HCT116 (cell line): ENCODE measurements around the gene RPP25. TPM values are rescaled to one million over a fixed set of nuclear protein-coding genes. Genes with fewer than 3 reads are reported as not detected.

Experiments used
- ATAC-seq: fragments of 200-7000 bp; cut with Tn5 transposase; 2 replicates; pipeline ENCODE4 v1.9.1; 2020; ENCODE audit warnings: mild to moderate bottlenecking, moderate library complexity
- BruUV-seq: library from RNA; stranded (reverse); fragments of 400-500 nt; replicated peaks from 2 replicates; lab custom pipeline; 2021; lab: Mats Ljungman, UMichigan
- CTCF ChIA-PET: fragments of 300-600 bp; sonication (Branson Sonifier 250); formaldehyde crosslinking; loops from one replicate; lab custom pipeline; 2021; ENCODE audit warnings: antibody characterized with exemption; lab: Charles Lee
- POLR2A ChIA-PET: fragments of 300-600, 350-600 bp; sonication (Branson Sonifier 250); formaldehyde crosslinking; loops from one replicate; lab custom pipeline; 2021; ENCODE audit warnings: antibody characterized with exemption; lab: Charles Lee
- RAD21 ChIA-PET, 2 experiments: fragments of 300-600 bp; sonication (Branson Sonifier 250); formaldehyde crosslinking; loops; one replicate each; lab custom pipeline; 2023; ENCODE audit warnings: low total read pairs in 2 of 2; ENCODE audit not compliant: uncharacterized antibody in 2 of 2, unreplicated experiment in 2 of 2, low non-redundant PET in 1 of 2; lab: Charles Lee
- DNase-seq: peaks from one replicate; pipeline ENCODE4 v3.0.0-alpha.2; 2010; ENCODE audit warnings: low read depth, low spot score
- H2AFZ ChIP-seq: fragments of 200-600 bp; shearing (Covaris generic), sonication (generic); 2 replicates; pipeline ENCODE4 v1.6.1; 2017; ENCODE audit warnings: low read depth, mixed run types, mixed read lengths, antibody characterized with exemption, low read length; ENCODE audit not compliant: poor library complexity, severe bottlenecking
- H3K27ac ChIP-seq: 2 replicates; pipeline ENCODE4 v1.5.1; 2012; ENCODE audit warnings: low read depth, low read length
- H3K27me3 ChIP-seq: fragments of 200-600 bp; sonication (generic); 2 replicates; pipeline ENCODE4 v1.6.1; 2016; ENCODE audit warnings: mixed run types, low read length, mixed read lengths; ENCODE audit not compliant: insufficient read depth
- H3K36me3 ChIP-seq, 2 experiments: fragments of 200-500 bp in 1 of 2; fragments of 200-600 bp in 1 of 2; sonication (Bioruptor generic) in 1 of 2; sonication (generic) in 1 of 2; 2 replicates each; pipeline versions ENCODE4 v1.5.1 to v1.6.1; 2014 to 2016; ENCODE audit warnings: low read length in 2 of 2, inconsistent platforms in 1 of 2, mixed read lengths in 1 of 2, mixed run types in 1 of 2; ENCODE audit not compliant: insufficient read depth in 2 of 2, control insufficient read depth in 1 of 2
- H3K4me1 ChIP-seq, 2 experiments: fragments of 200-600 bp in 1 of 2; sonication (generic) in 1 of 2; 2 replicates each; pipeline versions ENCODE4 v1.5.1 to v1.6.1; 2012 to 2017; ENCODE audit warnings: low read length in 2 of 2, inconsistent platforms in 1 of 2, mild to moderate bottlenecking in 1 of 2, mixed read lengths in 1 of 2, mixed run types in 1 of 2, moderate library complexity in 1 of 2; ENCODE audit not compliant: insufficient read depth in 2 of 2, control insufficient read depth in 1 of 2
- H3K4me2 ChIP-seq: fragments of 200-600 bp; sonication (generic); 2 replicates; pipeline ENCODE4 v1.6.1; 2017; ENCODE audit warnings: mixed run types, low read length, mixed read lengths
- H3K4me3 ChIP-seq, 2 experiments: fragments of 200-600 bp in 1 of 2; sonication (generic) in 1 of 2; replicated peaks in 1 of 2; 2 replicates each; pipeline ENCODE4 v1.5.1; 2011 to 2016; ENCODE audit warnings: low read length in 2 of 2, control low read depth in 1 of 2, low read depth in 1 of 2, mild to moderate bottlenecking in 1 of 2, mixed read lengths in 1 of 2, mixed run types in 1 of 2
- H3K79me2 ChIP-seq: fragments of 200-600 bp; sonication (generic); 2 replicates; pipeline ENCODE4 v1.6.1; 2017; ENCODE audit warnings: mild to moderate bottlenecking, mixed run types, low read length, moderate library complexity, mixed read lengths; ENCODE audit not compliant: insufficient read depth
- H3K9ac ChIP-seq: fragments of 200-600 bp; sonication (generic); 2 replicates; pipeline ENCODE4 v1.6.1; 2016; ENCODE audit warnings: low read length, mixed read lengths
- H3K9me2 ChIP-seq: fragments of 200-600 bp; sonication (generic), shearing (Covaris generic); 2 replicates; pipeline ENCODE4 v1.6.1; 2017; ENCODE audit warnings: mixed run types, mild to moderate bottlenecking, moderate library complexity; ENCODE audit not compliant: insufficient read depth
- H3K9me3 ChIP-seq, 2 experiments: fragments of 200-500 bp in 1 of 2; fragments of 200-600 bp in 1 of 2; sonication (Bioruptor generic) in 1 of 2; sonication (generic) in 1 of 2; 2 replicates each; pipeline ENCODE4 v1.6.1; 2014 to 2017; ENCODE audit warnings: low read length in 2 of 2, mixed read lengths in 2 of 2, inconsistent platforms in 1 of 2, low read depth in 1 of 2, mild to moderate bottlenecking in 1 of 2, mixed run types in 1 of 2, moderate library complexity in 1 of 2; ENCODE audit not compliant: control insufficient read depth in 1 of 2, insufficient read depth in 1 of 2
- H4K20me1 ChIP-seq: fragments of 200-600 bp; sonication (generic), shearing (Covaris generic); 2 replicates; pipeline ENCODE4 v1.6.1; 2017; ENCODE audit warnings: mixed run types, mild to moderate bottlenecking, moderate library complexity; ENCODE audit not compliant: insufficient read depth
- ATF3 ChIP-seq: IDR thresholded peaks from 2 replicates; pipeline ENCODE4 v1.6.1; 2012
- JUND ChIP-seq: IDR thresholded peaks from 2 replicates; pipeline ENCODE4 v1.6.1; 2012
- SIN3A ChIP-seq: IDR thresholded peaks from 2 replicates; pipeline ENCODE4 v1.6.1; 2012; ENCODE audit warnings: low read depth
- intact Hi-C: fragments of 100-400 bp; cut with micrococcal nuclease; formaldehyde crosslinking; loops from 2 replicates; pipeline ENCODE4 v1.10.0; 2022
- total RNA-seq: library from RNA; stranded (reverse); gene quantifications from one replicate; pipeline ENCODE4 v1.2.1, GENCODE V29; 2021; ENCODE audit not compliant: unreplicated experiment

RPP25 gene
- total RNA-seq, 1 experiment from 2014 or later = 5.9 TPM

DNA sequence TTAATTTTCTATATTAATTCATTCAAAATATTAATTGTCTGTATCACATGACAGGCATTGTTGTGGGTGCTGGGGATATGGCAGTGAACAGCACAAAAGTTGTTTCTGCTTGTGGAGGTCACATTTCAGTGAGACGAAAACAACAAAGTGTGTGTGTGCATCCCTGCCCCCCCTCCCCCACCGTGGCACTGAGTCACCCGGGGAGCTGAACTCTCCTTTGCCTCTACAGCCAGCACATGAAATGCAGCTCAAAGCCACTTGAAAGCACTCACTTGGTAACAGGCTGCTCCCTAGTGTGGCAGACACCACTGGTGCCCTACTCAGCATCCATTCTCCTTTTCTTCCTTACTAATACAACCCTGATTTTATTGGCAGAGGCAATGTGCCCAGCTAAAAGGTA lies 21.9 kb upstream of the RPP25 start:
- intact Hi-C loops = no loop called here
- CTCF ChIA-PET = interaction anchor here (0.6 to 1.4 kb wide), 5 partner anchors 9 to 341 kb away, joined by 3 to 6 read pairs (median 3); partner anchors contain the start of gene C15orf39
- Histone ChIP-seq H3K79me2 (no peaks in the 10 kb centered on the region), H3K9me2 (no peaks in the 10 kb centered on the region), H3K4me3 (no peak overlapping the region), H3K27ac (0 out of 2 replicates have a peak overlapping the region, but pooled peaks have one; percentile 2), H3K4me1 (peaks cover 15 to 18% of the 10 kb centered on the region in 2 experiments), H3K9me3 (no peaks in the 10 kb centered on the region), H4K20me1 (no peaks in the 10 kb centered on the region), H3K9ac (no peak overlapping the region), H3K4me2 (peak overlapping the region; percentile 48), H3K27me3 (no peaks in the 10 kb centered on the region), H2AFZ (peak overlapping the region; percentile 39), H3K36me3 (no peaks in the 10 kb centered on the region)
- POLR2A ChIA-PET = interaction anchor here (1.6 kb wide), 1 partner anchor 17 kb away, joined by 5 read pairs; the partner anchor contains the start of gene SCAMP5
- DNase-seq (no peak), ATAC-seq (peak; percentile 92)
- TF ChIP-seq JUND (0 out of 2 replicates have a peak, but pooled peaks have one; percentile 23), ATF3 (no peak)
- RAD21 ChIA-PET = interaction anchor here in 1 of 2 experiments (1.2 kb wide), 1 partner anchor 11 kb away, joined by 4 read pairs; no protein-coding TSS in a partner anchor
- no TSS peak for BruUV-seq

DNA sequence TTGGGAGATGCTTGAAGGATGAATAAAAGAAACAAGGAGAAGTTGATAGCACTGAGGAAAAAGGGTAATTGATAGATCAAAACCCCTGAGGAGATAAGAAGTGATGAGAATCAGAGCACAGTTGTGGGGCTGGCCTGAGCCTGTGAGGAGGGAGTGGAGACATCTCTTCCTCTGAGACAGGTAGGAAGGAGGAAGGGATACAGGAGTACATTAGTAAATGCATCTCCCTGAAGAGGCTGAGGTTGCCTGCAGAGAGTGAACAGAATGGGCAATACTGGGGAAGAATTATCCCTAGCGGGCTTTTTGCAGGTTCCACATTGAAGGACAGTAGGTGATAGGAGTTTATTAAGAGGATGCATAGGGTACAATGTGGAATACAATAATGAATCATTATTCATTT lies 21.5 kb upstream of the RPP25 start:
- Histone ChIP-seq H3K4me1 (peaks cover 13 to 15% of the 10 kb centered on the region in 2 experiments), H3K27me3 (no peaks in the 10 kb centered on the region), H3K27ac (no peak overlapping the region), H3K79me2 (no peaks in the 10 kb centered on the region), H2AFZ (peak overlapping the region; percentile 39), H3K9me3 (no peaks in the 10 kb centered on the region), H3K9me2 (no peaks in the 10 kb centered on the region), H3K36me3 (no peaks in the 10 kb centered on the region), H3K4me3 (no peak overlapping the region), H4K20me1 (no peaks in the 10 kb centered on the region), H3K9ac (no peak overlapping the region), H3K4me2 (peak overlapping the region; percentile 48; the same call in 1 of the 2 replicates)
- TF ChIP-seq SIN3A (no peak), ATF3 (no peak)
- BruUV-seq = no TSS peak
- DNase-seq (no peak), ATAC-seq (peak; percentile 56)
- POLR2A ChIA-PET = interaction anchor here (1.6 kb wide), 1 partner anchor 17 kb away, joined by 5 read pairs; the partner anchor contains the start of gene SCAMP5
- CTCF ChIA-PET = interaction anchor here (0.6 to 1.4 kb wide), 4 partner anchors 10 to 340 kb away, joined by 3 to 6 read pairs (median 4); no protein-coding TSS in a partner anchor
- intact Hi-C loops = no loop called here
- RAD21 ChIA-PET = interaction anchor here in 1 of 2 experiments (0.6 kb wide), 1 partner anchor 344 kb away, joined by 3 read pairs; no protein-coding TSS in a partner anchor
